CD4-positive, alpha-beta T cell (primary cell): ENCODE results near the gene ADAM22. TPM values are rescaled to one million over a fixed set of nuclear protein-coding genes. Genes with fewer than 3 reads are reported as not detected.

Experiments used
- ATAC-seq: fragments of 200-7000 bp; cut with Tn5 transposase; one replicate; pipeline ENCODE4 v1.10.0; 2022; ENCODE audit warnings: mild to moderate bottlenecking; ENCODE audit not compliant: poor library complexity
- CTCF ChIA-PET: fragments of 350-600 bp; sonication (Branson Sonifier 250); formaldehyde crosslinking; loops from one replicate; lab custom pipeline; 2021; ENCODE audit warnings: antibody characterized with exemption, inconsistent platforms; lab: Charles Lee
- POLR2A ChIA-PET: fragments of 350-600 bp; sonication (Branson Sonifier 250); formaldehyde crosslinking; loops from one replicate; lab custom pipeline; 2021; ENCODE audit warnings: antibody characterized with exemption, inconsistent platforms; lab: Charles Lee
- DNase-seq, 14 experiments: peaks; one replicate each; pipeline ENCODE4 v3.0.0-alpha.2; 2013 to 2020; ENCODE audit warnings: mixed read lengths in 2 of 14
- H3K27ac ChIP-seq, 2 donors: one replicate each; pipeline versions ENCODE4 v1.5.1 to v1.7.0; 2013; ENCODE audit warnings: low read length in 2 of 2, low read depth in 1 of 2, mild to moderate bottlenecking in 1 of 2
- H3K27me3 ChIP-seq, 2 experiments: 1 replicate in 1 of 2; 2 replicates in 1 of 2; pipeline versions ENCODE4 v1.6.1 to v1.7.0; 2013; ENCODE audit warnings: low read length in 2 of 2, control low read depth in 1 of 2, mild to moderate bottlenecking in 1 of 2, moderate library complexity in 1 of 2; ENCODE audit not compliant: insufficient read depth in 2 of 2, control insufficient read depth in 1 of 2
- H3K36me3 ChIP-seq: one replicate; pipeline ENCODE4 v1.6.1; 2013; ENCODE audit warnings: low read length, control low read depth; ENCODE audit not compliant: insufficient read depth
- H3K4me1 ChIP-seq: one replicate; pipeline ENCODE4 v1.6.1; 2013; ENCODE audit warnings: low read length, control low read depth; ENCODE audit not compliant: insufficient read depth
- H3K4me3 ChIP-seq: one replicate; pipeline ENCODE4 v1.5.1; 2013; ENCODE audit warnings: mild to moderate bottlenecking, low read length, moderate library complexity
- H3K9me3 ChIP-seq, 2 experiments: 1 replicate in 1 of 2; 2 replicates in 1 of 2; pipeline versions ENCODE4 v1.6.1 to v1.7.0; 2013; ENCODE audit warnings: low read length in 2 of 2, mild to moderate bottlenecking in 2 of 2, control low read depth in 1 of 2, moderate library complexity in 1 of 2; ENCODE audit not compliant: control insufficient read depth in 1 of 2, insufficient read depth in 1 of 2
- H3K27ac Mint-ChIP-seq: one replicate; pipeline ENCODE4 v1.8.0; 2020; ENCODE audit warnings: mixed read lengths
- H3K27me3 Mint-ChIP-seq: one replicate; pipeline ENCODE4 v1.8.0; 2021; ENCODE audit warnings: mixed read lengths
- H3K36me3 Mint-ChIP-seq: one replicate; pipeline ENCODE4 v1.8.0; 2021; ENCODE audit warnings: low read depth, mixed read lengths
- H3K4me1 Mint-ChIP-seq: one replicate; pipeline ENCODE4 v1.8.0; 2021; ENCODE audit warnings: low read depth, mixed read lengths
- H3K4me3 Mint-ChIP-seq: one replicate; pipeline ENCODE4 v1.8.0; 2020; ENCODE audit warnings: mild to moderate bottlenecking, mixed read lengths
- H3K9me3 Mint-ChIP-seq: one replicate; pipeline ENCODE4 v1.8.0; 2020; ENCODE audit warnings: mixed read lengths
- intact Hi-C, 2 experiments: fragments of 100-400 bp; cut with DNase I in 1 of 2; cut with micrococcal nuclease in 1 of 2; formaldehyde crosslinking; loops; one replicate each; pipeline versions ENCODE4 v1.15.1 to v1.9.0; 2023 to 2025; cut with DNase I, micrococcal nuclease
- polyA plus RNA-seq, 2 donors: library from polyadenylated mRNA; unstranded; fragments of 120-200 nt; gene quantifications; one replicate each; pipeline ENCODE4 v1.2.1, GENCODE V29; 2013
- total RNA-seq, 174 experiments: library from RNA in 2 of 174; stranded (reverse) in 2 of 174; gene quantifications; one replicate each; pipeline ENCODE4 v1.2.3 and lab custom pipeline; 2021 to 2026
- TF ChIP-seq, protein P1 (sequence below): fragments of 200-600 bp; IDR thresholded peaks from one replicate; pipeline ENCODE4 v1.8.0; 2022; ENCODE audit warnings: antibody characterized with exemption, mild to moderate bottlenecking

ADAM22 gene, protein sequence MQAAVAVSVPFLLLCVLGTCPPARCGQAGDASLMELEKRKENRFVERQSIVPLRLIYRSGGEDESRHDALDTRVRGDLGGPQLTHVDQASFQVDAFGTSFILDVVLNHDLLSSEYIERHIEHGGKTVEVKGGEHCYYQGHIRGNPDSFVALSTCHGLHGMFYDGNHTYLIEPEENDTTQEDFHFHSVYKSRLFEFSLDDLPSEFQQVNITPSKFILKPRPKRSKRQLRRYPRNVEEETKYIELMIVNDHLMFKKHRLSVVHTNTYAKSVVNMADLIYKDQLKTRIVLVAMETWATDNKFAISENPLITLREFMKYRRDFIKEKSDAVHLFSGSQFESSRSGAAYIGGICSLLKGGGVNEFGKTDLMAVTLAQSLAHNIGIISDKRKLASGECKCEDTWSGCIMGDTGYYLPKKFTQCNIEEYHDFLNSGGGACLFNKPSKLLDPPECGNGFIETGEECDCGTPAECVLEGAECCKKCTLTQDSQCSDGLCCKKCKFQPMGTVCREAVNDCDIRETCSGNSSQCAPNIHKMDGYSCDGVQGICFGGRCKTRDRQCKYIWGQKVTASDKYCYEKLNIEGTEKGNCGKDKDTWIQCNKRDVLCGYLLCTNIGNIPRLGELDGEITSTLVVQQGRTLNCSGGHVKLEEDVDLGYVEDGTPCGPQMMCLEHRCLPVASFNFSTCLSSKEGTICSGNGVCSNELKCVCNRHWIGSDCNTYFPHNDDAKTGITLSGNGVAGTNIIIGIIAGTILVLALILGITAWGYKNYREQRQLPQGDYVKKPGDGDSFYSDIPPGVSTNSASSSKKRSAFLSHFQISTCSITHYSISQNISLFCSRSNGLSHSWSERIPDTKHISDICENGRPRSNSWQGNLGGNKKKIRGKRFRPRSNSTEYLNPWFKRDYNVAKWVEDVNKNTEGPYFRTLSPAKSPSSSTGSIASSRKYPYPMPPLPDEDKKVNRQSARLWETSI
- total RNA-seq: under 1 TPM; 0.60 to 0.64 TPM
- polyA plus RNA-seq (2013, experiment 1 of 2): 1.9 TPM
- polyA plus RNA-seq (2013, experiment 2 of 2): 1.6 TPM
- total RNA-seq (lab: John Stamatoyannopoulos, UW): 0 to 15.5 (median 3.9) reads per million in 172 experiments

DNA sequence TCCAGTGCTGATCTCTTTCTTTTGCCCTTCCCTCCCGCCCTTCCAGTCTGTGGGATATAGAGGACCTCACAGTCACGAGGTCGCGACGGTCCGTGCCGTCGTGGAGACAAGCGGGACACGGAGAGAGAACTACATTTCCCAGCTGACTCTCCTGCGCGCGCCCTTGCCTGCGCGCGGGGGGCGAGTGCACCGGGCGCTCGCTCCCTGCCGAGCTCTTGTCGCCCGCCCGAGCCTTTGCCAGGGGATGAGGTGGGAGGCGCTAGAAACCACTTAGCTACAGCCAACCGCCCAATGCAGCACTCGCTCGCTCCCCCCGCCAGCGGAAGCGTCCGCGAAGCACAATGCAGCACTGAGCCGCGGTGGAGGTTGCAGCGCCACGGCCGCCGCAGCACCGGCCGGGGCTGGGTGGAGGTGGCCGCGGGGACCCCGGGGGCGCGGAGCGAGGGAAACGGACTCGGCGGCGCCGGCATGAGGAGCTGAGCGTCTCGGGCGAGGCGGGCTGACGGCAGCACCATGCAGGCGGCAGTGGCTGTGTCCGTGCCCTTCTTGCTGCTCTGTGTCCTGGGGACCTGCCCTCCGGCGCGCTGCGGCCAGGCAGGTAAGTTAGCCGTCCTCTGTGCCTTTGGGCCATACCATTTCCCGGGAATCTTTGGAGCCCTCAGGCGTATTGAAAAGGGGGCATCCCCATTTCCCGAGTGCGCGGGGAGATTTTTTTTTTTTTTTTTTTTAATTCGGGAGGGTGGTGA lies at the start of gene ADAM22:
Gene ADAM22 (plus strand): TSS at position 299 of the 746 bp plus-strand sequence. CDS start 215 bp downstream, at position 514.
- Histone ChIP-seq H3K27ac (no peak within 1 kb of the TSS), H3K9me3 (no peaks in the 10 kb centered on the region), H3K27me3 (no peaks in the 10 kb centered on the region), H3K36me3 (no peaks in the 10 kb centered on the region), H3K4me3 (peak within 1 kb of the TSS; percentile 65), H3K4me1 (peaks cover 15% of the 10 kb centered on the region)
- Mint-ChIP-seq H3K4me3 (peak within 1 kb of the TSS; percentile 88), H3K9me3 (no peaks in the 10 kb centered on the region), H3K36me3 (no peaks in the 10 kb centered on the region), H3K27me3 (peaks cover 9% of the 10 kb centered on the region), H3K4me1 (peaks cover 3% of the 10 kb centered on the region), H3K27ac (no peak within 1 kb of the TSS)
- ChIA-PET CTCF (interaction anchor here (0.7 to 1.4 kb wide), 2 partner anchors 13 to 286 kb away, joined by 3 to 5 read pairs; no protein-coding TSS in a partner anchor), POLR2A (interaction anchor here (0.6 to 2.3 kb wide), 8 partner anchors 10 to 782 kb away, joined by 3 to 11 read pairs (median 4); partner anchors contain the start of genes DBF4, DMTF1, RUNDC3B and SLC25A40)
- TF ChIP-seq, protein P1, sequence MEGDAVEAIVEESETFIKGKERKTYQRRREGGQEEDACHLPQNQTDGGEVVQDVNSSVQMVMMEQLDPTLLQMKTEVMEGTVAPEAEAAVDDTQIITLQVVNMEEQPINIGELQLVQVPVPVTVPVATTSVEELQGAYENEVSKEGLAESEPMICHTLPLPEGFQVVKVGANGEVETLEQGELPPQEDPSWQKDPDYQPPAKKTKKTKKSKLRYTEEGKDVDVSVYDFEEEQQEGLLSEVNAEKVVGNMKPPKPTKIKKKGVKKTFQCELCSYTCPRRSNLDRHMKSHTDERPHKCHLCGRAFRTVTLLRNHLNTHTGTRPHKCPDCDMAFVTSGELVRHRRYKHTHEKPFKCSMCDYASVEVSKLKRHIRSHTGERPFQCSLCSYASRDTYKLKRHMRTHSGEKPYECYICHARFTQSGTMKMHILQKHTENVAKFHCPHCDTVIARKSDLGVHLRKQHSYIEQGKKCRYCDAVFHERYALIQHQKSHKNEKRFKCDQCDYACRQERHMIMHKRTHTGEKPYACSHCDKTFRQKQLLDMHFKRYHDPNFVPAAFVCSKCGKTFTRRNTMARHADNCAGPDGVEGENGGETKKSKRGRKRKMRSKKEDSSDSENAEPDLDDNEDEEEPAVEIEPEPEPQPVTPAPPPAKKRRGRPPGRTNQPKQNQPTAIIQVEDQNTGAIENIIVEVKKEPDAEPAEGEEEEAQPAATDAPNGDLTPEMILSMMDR: no peak
- intact Hi-C loops: loop anchor here in 1 of 2 experiments (10.0 kb wide), 1 partner anchor 281 kb away; no protein-coding TSS in a partner anchor
- DNase-seq: peak; percentile 55 to 92 (median 75)
- ATAC-seq: peak; percentile 92

DNA sequence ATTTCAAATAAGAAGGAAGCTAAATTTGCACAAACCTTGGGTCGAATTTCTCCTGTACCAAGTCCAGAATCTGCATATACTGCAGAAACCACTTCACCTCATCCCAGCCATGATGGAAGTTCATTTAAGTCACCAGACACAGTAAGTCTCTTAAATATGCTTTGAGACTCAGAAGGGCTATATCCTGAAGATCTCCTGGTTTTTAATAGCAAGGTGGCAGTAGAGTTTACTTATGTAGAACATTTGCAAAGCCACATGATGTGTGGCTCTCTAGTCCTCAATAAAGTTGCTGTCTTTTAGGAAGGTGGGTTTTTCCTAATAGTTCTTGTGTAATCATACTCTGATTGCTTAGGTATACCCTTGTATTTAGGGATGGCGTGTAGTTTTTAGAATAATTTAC lies 49.0 kb upstream of the ADAM22 start:
- Mint-ChIP-seq H3K27ac (no peak overlapping the region), H3K9me3 (no peaks in the 10 kb centered on the region), H3K4me3 (no peak overlapping the region), H3K4me1 (peaks cover 26% of the 10 kb centered on the region), H3K36me3 (peaks cover 75% of the 10 kb centered on the region), H3K27me3 (no peaks in the 10 kb centered on the region)
- no peaks in the 10 kb centered on the region for H3K9me3 ChIP-seq
- ChIA-PET CTCF (no interaction called here), POLR2A (no interaction called here)
- no peak for ATAC-seq
- intact Hi-C loops: loop anchor here in 1 of 2 experiments (1.0 to 5.0 kb wide), 4 partner anchors 38 to 573 kb away; no protein-coding TSS in a partner anchor
- peaks cover 35% of the 10 kb centered on the region for H3K36me3 ChIP-seq
- no peaks in the 10 kb centered on the region for H3K27me3 ChIP-seq
- H3K4me3 ChIP-seq: no peak overlapping the region
- H3K4me1 ChIP-seq: no peaks in the 10 kb centered on the region
- no peak overlapping the region for H3K27ac ChIP-seq
- DNase-seq: no peak
- TF ChIP-seq, protein P1: no peak
